NCI-H446 treated with DMSO at 0.1 percent for 48 hours (cell line): ENCODE results near the gene HMGCLL1.

Experiments
- DNase-seq: peaks from one replicate; lab custom pipeline; 2025; lab: John Stamatoyannopoulos, UW

Gene HMGCLL1

DNA sequence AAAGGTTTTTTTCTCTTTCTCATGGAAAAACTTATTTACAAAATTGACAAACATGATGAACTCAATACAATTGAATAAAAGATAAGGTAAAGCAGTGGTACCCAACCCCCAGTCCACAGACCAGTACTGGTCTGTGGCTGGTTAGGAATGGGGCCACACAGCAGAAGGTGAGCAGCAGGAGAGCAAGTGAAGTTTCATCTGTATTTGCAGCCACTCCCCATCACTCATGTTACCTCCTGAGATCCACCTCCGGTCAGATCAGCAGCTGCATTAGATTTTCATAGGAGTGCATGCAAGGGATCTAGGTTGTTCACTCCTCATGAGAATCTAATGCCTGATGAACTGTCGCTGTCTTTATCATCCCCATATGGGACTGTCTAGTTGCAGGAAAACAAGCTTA is 47.5 kb downstream of the HMGCLL1 start:
- no peak for DNase-seq

GRCh38 chr6:55530931-55531330 is 48.1 kb downstream of the HMGCLL1 start:
- no peak for DNase-seq

DNA sequence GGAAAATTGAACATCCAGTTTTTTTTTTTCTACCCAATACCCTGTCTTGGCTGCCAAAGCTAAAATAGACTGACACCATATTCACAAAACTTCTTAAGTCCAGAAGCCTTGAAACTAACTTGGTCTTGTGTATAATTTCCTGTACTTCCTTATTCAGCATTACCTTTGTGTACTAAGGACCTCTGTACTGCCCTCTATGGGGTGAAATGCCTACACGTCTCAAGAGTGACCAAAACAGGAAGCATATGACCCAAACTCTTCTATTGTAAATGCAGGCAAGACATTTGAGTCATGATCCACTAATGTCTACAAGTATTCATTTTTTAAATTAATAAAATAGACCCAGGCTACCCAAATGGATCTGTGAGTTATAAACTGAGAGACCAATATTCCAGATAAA is 50.4 kb downstream of the HMGCLL1 start:
- no peak for DNase-seq

GRCh38 chr6:55524441-55524840 is 54.6 kb downstream of the HMGCLL1 start:
- DNase-seq: no peak

GRCh38 chr6:55518529-55519060 is 60.4 kb downstream of the HMGCLL1 start:
- no peak for DNase-seq

DNA sequence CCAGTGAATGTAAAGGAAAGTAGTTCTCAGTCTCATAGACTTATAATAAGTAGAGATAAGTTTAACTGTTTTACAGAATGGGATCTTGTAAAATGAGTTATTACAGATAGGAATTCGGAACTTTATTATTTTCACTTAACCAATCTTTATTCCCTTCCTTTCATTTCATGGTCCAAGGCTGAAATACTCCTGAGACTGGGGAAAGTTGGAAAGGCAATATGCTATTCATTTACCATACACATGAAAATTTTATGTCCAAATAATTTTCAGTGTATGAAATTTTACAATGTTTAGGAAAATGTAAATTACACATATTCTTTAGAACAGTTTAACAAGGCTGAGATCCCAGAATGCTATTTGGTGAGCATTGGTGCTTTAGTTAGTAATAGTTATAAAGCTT is 62.3 kb downstream of the HMGCLL1 start:
- DNase-seq: no peak

DNA sequence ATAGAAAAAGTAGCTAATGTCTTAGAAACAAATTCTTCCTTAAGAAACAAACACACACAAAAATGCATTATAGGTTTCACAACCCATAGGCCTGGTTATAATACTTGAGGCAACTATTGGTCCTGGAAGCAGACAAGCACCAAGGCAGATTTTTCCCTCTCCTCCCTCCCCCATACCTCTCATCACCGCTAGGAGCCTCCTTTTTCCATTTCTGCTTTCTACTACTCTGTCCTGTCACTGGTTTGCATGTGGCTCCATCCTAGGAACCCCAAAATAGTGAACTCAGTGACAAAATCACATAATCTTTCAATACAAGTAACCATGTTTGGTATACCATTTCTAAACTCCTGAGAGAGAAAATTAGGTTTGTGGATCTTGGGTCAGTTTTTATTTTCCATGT is 66.1 kb downstream of the HMGCLL1 start:
- no peak for DNase-seq

- DNase-seq: no peak
Observed at GRCh38 chr6:55511122-55511800, 67.7 kb downstream of the HMGCLL1 start.

- DNase-seq: peak; percentile 77
Observed at GRCh38 chr6:55499591-55499990, 79.4 kb downstream of the HMGCLL1 start.

- DNase-seq: no peak
Observed at GRCh38 chr6:55497694-55498093, 81.3 kb downstream of the HMGCLL1 start.

GRCh38 chr6:55496201-55496600 is 82.8 kb downstream of the HMGCLL1 start:
- no peak for DNase-seq

DNA sequence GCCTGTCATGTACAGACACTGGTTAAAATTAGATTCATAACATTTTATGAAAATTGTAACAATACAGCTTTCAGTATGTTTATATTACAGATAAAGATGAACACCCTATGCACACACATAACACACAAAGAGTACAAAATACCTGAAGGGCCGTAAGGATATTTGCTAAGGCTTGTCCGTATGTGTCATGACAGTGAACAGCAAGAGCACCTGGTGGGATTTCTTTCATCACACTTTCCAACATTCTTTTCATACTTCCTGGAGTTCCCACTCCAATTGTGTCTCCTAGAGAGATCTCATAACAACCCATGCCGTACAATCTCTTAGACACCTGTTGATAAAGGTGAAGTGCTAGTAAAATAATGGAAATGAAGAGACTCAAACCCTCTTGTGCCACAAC is 83.7 kb downstream of the HMGCLL1 start:
- DNase-seq: no peak

DNA sequence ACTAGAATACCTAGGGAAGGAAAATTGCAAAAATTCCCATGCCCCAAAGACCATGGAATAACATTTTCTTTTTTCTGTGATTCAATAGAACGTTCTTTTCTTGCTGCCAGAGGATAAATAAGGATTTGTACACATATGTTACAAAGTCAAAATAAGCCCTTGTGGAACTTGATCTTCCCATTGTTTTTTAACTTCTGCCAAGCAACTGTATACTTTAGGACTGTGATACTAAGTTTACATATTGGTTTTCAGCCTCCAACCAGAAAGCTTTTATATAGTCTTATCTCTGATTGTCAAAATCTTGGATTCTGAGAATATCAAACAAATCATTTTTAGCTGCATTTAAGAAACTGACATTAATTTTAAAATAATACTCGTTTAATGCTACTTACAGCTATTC is 84.6 kb downstream of the HMGCLL1 start:
- DNase-seq: no peak

DNA sequence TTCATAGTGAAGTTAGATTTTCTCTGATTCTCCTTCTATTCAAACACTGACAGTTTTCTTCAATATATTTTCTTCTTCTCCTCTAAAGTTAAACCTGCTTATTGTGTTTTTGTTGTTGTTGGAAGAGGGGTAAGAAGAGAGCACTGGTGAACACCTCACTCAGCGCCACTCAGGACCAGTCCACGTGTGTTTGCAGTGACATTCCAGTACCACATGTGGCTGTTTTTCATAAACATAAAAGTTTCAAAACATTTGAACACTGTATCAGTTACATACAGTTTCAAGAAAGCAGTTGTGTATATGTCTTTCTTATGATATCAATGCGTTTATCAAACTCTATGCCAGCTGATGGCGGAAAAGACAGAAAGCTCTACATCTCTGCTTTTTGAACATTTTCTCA is 86.7 kb downstream of the HMGCLL1 start:
- DNase-seq: no peak

DNA sequence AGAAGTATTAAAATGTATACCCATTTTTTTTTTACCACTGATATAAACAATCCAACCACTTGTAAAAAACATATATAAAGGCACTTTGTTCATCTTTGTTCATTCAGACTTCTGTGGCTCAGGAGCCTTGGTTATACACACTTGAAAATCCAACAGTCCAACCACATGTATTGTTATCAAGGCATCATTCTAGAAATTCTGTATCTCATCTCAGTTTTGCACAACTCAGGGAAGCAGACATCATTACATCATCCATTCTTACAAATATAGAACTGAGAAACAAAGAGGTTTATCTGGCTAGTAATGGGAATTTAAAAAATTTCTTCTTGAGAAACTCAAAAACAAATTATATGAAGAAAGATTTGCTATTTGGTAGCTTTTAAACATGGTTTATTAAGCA is 88.1 kb downstream of the HMGCLL1 start:
- DNase-seq: no peak

- DNase-seq: no peak
Observed at GRCh38 chr6:55474382-55474781, 104.6 kb downstream of the HMGCLL1 start.

- no peak for DNase-seq
Observed at GRCh38 chr6:55473722-55474121, 105.3 kb downstream of the HMGCLL1 start.

GRCh38 chr6:55469951-55470366 is 109.0 kb downstream of the HMGCLL1 start:
- DNase-seq: no peak

GRCh38 chr6:55456016-55456415 is 123.0 kb downstream of the HMGCLL1 start:
- DNase-seq: peak; percentile 23

- DNase-seq: no peak
Observed at GRCh38 chr6:55450005-55450404, 129.0 kb downstream of the HMGCLL1 start.

DNA sequence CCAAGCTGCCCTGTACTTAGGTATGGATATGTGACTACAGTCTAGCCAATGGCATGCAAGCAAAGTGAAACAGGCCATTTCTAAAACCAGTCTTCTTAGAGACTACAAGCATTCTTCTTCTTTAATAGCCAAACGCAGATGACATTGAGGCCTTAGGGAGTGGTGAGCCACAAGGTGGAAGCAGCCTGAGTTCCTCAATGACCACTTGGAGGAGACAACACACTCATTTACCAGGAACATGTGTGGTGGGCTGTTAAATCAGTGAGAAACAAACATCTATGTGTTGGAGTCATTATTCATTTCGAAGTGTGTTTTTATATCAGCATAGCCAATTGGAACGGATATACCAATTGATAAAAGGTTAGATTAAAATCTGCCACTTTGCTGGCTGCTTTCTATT is 129.8 kb downstream of the HMGCLL1 start:
- peak; percentile 49 for DNase-seq

- DNase-seq: no peak
Observed at GRCh38 chr6:55448451-55448850, 130.5 kb downstream of the HMGCLL1 start.

DNA sequence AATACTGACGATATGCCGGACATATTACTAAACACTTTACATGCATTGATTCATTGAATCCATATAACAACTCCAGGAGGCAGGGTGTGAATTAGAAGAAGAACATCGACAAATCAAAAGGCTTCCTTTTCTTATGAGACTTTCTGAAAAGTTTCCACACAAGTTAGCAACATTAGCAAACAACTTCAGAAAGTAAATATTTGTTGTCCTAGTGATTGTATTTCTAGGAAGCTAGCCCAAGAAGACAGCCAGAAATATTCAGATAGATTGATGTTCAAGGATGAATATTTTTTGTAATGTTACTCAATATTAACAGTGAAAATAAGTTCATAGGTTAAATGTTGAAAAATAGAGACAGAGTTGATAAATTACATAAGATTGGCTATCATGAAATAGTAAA is 131.1 kb downstream of the HMGCLL1 start:
- DNase-seq: no peak

GRCh38 chr6:55445648-55446204 is 133.3 kb downstream of the HMGCLL1 start:
- DNase-seq: peak; percentile 29
